Fibroblast of lung (primary cell): Measurements from ENCODE around the gene IRF1. TPM values are rescaled to one million over a fixed set of nuclear protein-coding genes. Genes with fewer than 3 reads are reported as not detected.

Experiments used
- DNase-seq, 2 donors: peaks; one replicate each; pipeline versions ENCODE4 v3.0.0 to v3.0.0-alpha.2; 2010; ENCODE audit warnings: low read depth in 2 of 2
- H2AFZ ChIP-seq: 2 replicates; pipeline ENCODE4 v1.5.1; 2012; ENCODE audit warnings: low read length, control low read depth, inconsistent platforms
- H3K27ac ChIP-seq: 2 replicates; pipeline ENCODE4 v1.5.1; 2011; ENCODE audit warnings: low read length, control low read depth; ENCODE audit not compliant: insufficient read depth
- H3K27me3 ChIP-seq: 2 replicates; pipeline ENCODE4 v1.5.1; 2011; ENCODE audit warnings: mild to moderate bottlenecking, low read length; ENCODE audit not compliant: control insufficient read depth, insufficient read depth
- H3K36me3 ChIP-seq: 2 replicates; pipeline ENCODE4 v1.5.1; 2011; ENCODE audit warnings: low read length; ENCODE audit not compliant: control insufficient read depth, insufficient read depth
- H3K4me1 ChIP-seq: 2 replicates; pipeline ENCODE4 v1.5.1; 2011; ENCODE audit warnings: low read length; ENCODE audit not compliant: control insufficient read depth, insufficient read depth; ENCODE audit errors: extremely low read depth
- H3K4me2 ChIP-seq: 2 replicates; pipeline ENCODE4 v1.5.1; 2011; ENCODE audit warnings: low read length, control low read depth; ENCODE audit not compliant: insufficient read depth; ENCODE audit errors: extremely low read depth
- H3K4me3 ChIP-seq, 4 experiments: fragments of 200-600 bp in 1 of 4; sonication (generic) in 1 of 4; replicated peaks in 1 of 4; 2 replicates each; pipeline ENCODE4 v1.5.1; 2011 to 2016; ENCODE audit warnings: low read length in 4 of 4, low read depth in 3 of 4, mild to moderate bottlenecking in 3 of 4, control low read depth in 2 of 4, inconsistent platforms in 1 of 4, mixed read lengths in 1 of 4; ENCODE audit not compliant: insufficient read depth in 1 of 4; ENCODE audit errors: control extremely low read depth in 1 of 4
- H3K79me2 ChIP-seq: 2 replicates; pipeline ENCODE4 v1.5.1; 2012; ENCODE audit warnings: mild to moderate bottlenecking, low read length, inconsistent platforms; ENCODE audit not compliant: control insufficient read depth, insufficient read depth
- H3K9ac ChIP-seq: 2 replicates; pipeline ENCODE4 v1.5.1; 2011; ENCODE audit warnings: mild to moderate bottlenecking, low read length, control low read depth; ENCODE audit not compliant: insufficient read depth
- H3K9me3 ChIP-seq: 2 replicates; pipeline ENCODE4 v1.5.1; 2012; ENCODE audit warnings: low read depth, low read length; ENCODE audit not compliant: control insufficient read depth, insufficient read depth
- H4K20me1 ChIP-seq: 2 replicates; pipeline ENCODE4 v1.5.1; 2011; ENCODE audit warnings: low read length; ENCODE audit not compliant: control insufficient read depth, insufficient read depth; ENCODE audit errors: extremely low read depth
- EZH2 ChIP-seq: IDR thresholded peaks from 2 replicates; pipeline ENCODE4 v1.5.1; 2012; ENCODE audit warnings: low read length, control low read depth, mild to moderate bottlenecking; ENCODE audit errors: missing control alignments
- polyA plus RNA-seq, 2 donors: library from polyadenylated mRNA; depleted of rRNA in 1 of 2; stranded (reverse) in 1 of 2; unstranded in 1 of 2; fragments of >200 nt; gene quantifications; 2 replicates each; pipeline ENCODE4 v1.2.1, GENCODE V29; 2011 to 2012; ENCODE audit warnings: missing spikeins in 1 of 2
- total RNA-seq: library from RNA; depleted of rRNA; stranded (reverse); fragments of >200 nt; gene quantifications from 2 replicates; pipeline ENCODE4 v1.2.1, GENCODE V29; 2014
- TF ChIP-seq, protein P1 (sequence below), 2 donors: IDR thresholded peaks in 1 of 2; conservative IDR thresholded peaks in 1 of 2; 1 replicate in 1 of 2; 2 replicates in 1 of 2; pipeline ENCODE4 v1.5.1; 2011 to 2012; ENCODE audit warnings: low read length in 2 of 2, control low read depth in 1 of 2, inconsistent platforms in 1 of 2, low read depth in 1 of 2, mild to moderate bottlenecking in 1 of 2

The IRF1 gene
- total and polyA plus RNA-seq, 2 donors (not counting 1 experiment from before 2014, with no cell fraction given): 34.7 to 37.6 TPM

DNA sequence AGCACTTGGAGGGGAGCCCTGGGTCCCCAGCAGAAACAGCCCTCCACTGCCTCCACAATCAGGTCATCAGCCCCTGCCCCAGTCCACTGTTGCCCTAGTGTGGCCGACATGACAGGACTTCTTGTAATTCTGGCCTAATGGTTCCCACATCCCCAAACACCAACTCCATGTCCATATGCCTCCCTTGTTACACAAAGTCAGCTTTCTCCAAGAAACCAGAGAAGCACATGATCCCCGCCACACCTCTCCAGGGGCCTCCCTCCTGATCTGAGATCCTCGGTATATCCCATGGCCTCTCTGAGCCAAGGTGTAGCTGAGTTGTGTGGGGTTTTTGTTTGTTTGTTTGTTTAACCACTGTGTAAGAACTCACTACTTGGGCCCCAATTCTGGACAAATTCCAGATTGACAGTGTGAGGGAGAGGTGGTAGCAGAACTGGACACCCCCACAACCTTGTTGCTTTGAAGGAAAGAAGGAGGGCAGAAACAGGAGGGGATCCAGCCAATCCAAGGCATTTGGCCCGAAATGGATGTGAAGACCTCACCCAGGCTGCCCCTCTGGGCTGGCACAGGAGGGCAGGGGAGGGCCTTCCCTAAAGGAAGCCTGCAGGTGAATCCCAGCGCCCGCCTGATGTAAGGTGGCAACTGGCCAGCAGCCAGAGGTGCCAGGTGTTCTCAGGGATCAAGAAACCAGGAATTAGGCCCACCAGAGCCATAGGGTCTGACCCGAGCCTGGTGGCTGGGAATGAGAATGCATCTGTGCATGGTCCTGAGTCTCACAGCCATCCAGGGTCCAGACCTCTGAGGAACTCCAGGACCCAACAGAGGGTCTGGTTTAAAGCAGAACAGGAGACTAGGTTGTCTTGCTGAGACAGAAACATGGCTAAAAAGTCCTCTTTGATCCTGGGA is 13.4 kb downstream of the IRF1 start:
- TF ChIP-seq, protein P1, sequence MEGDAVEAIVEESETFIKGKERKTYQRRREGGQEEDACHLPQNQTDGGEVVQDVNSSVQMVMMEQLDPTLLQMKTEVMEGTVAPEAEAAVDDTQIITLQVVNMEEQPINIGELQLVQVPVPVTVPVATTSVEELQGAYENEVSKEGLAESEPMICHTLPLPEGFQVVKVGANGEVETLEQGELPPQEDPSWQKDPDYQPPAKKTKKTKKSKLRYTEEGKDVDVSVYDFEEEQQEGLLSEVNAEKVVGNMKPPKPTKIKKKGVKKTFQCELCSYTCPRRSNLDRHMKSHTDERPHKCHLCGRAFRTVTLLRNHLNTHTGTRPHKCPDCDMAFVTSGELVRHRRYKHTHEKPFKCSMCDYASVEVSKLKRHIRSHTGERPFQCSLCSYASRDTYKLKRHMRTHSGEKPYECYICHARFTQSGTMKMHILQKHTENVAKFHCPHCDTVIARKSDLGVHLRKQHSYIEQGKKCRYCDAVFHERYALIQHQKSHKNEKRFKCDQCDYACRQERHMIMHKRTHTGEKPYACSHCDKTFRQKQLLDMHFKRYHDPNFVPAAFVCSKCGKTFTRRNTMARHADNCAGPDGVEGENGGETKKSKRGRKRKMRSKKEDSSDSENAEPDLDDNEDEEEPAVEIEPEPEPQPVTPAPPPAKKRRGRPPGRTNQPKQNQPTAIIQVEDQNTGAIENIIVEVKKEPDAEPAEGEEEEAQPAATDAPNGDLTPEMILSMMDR (conservative IDR thresholded peaks at IDR 0.05 in 1 of 2, IDR thresholded peaks at IDR 0.05 in 1 of 2; ENCODE audit: low read depth in 1 of 2, low read length in 2 of 2): no peak
- TF ChIP-seq EZH2: no peak
- no peak overlapping the region for H3K4me3 ChIP-seq
- H3K27ac ChIP-seq: no peak overlapping the region
- H3K9ac ChIP-seq: no peak overlapping the region
- no peaks in the 10 kb centered on the region for H3K9me3 ChIP-seq
- DNase-seq: no peak
- H3K27me3 ChIP-seq: no peaks in the 10 kb centered on the region
- H4K20me1 ChIP-seq: no peaks in the 10 kb centered on the region
- no peak overlapping the region for H3K4me2 ChIP-seq
- H3K4me1 ChIP-seq: peaks cover 6% of the 10 kb centered on the region
- no peak overlapping the region for H2AFZ ChIP-seq
- no peaks in the 10 kb centered on the region for H3K79me2 ChIP-seq
- H3K36me3 ChIP-seq: peaks cover 1% of the 10 kb centered on the region

DNA sequence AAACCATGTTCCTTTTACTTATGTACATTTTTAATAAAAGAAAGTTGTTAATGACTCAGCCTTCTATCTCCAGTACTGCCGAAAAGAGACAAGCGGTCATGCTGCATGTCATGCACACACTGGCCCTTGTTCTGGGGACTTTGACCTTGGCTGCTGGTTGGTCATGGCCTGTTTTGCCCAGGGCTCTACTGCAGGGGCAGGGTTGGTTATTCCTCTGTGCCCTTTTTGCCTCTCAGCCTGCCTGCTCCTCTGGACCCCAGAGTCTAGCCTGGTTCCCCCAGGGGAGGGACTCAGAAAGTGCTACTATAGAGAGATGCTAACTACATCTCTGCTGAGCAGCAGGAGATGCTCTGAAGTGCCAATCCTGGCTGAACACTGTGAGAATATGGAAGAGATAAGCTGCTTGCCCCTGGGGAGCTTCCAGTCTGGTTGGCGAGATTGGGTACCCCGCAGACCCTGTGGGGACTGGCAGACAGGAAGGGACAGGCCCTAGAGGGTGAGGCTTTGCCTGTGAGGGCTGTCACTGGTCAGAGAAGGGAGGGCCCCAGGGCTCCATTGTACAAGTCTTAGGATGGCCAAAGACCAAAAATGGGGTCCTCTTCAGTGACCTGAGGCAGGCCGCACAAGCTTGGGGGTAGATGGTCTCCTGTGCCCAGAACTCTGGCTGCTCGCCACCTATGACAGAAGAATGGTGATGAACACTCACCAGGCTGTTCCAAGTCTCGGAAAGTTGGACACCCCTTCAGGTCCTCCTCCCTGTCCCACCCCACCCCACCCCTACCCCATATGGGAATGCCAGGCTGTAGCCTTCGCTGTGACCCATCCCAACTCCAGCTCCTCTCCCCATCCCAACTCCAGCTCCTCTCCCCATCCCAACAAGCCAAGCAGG is 14.3 kb downstream of the IRF1 start:
- no peak overlapping the region for H3K4me2 ChIP-seq
- H2AFZ ChIP-seq: no peak overlapping the region
- peaks cover 1% of the 10 kb centered on the region for H3K36me3 ChIP-seq
- H3K27ac ChIP-seq: no peak overlapping the region
- H3K79me2 ChIP-seq: no peaks in the 10 kb centered on the region
- TF ChIP-seq, protein P1 (conservative IDR thresholded peaks at IDR 0.05 in 1 of 2, IDR thresholded peaks at IDR 0.05 in 1 of 2; ENCODE audit: low read depth in 1 of 2, low read length in 2 of 2): no peak
- TF ChIP-seq EZH2: no peak
- no peak for DNase-seq
- no peaks in the 10 kb centered on the region for H3K9me3 ChIP-seq
- no peaks in the 10 kb centered on the region for H3K27me3 ChIP-seq
- no peaks in the 10 kb centered on the region for H4K20me1 ChIP-seq
- H3K9ac ChIP-seq: no peak overlapping the region
- H3K4me3 ChIP-seq: no peak overlapping the region
- peaks cover 6% of the 10 kb centered on the region for H3K4me1 ChIP-seq

DNA sequence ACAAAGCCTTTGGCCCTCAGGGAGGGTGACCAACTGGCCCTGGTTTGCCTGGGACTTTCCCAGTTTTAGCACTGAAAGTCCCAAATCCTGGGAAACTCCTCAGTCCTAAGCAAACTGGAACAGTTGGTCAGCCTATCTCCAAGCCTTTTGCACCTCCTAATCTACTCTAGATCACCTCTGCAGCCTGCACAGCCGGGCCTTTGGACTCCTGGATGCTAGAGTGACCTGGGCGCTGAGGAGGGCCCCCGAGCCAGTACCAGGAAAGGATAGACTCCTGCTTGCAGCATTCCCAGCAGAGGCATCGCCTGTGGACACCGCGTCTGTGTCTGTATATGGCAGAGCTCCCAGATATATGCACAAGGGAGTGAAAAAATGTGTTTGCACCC is 15.1 kb downstream of the IRF1 start:
- Histone ChIP-seq H3K9ac (no peak overlapping the region), H2AFZ (no peak overlapping the region), H3K27ac (no peak overlapping the region), H3K36me3 (peaks cover 1% of the 10 kb centered on the region), H3K4me1 (peaks cover 6% of the 10 kb centered on the region), H3K4me3 (no peak overlapping the region), H3K27me3 (no peaks in the 10 kb centered on the region), H4K20me1 (no peaks in the 10 kb centered on the region), H3K4me2 (no peak overlapping the region), H3K79me2 (no peaks in the 10 kb centered on the region), H3K9me3 (no peaks in the 10 kb centered on the region)
- DNase-seq: no peak
- no peak for TF ChIP-seq EZH2
- TF ChIP-seq, protein P1 (conservative IDR thresholded peaks at IDR 0.05 in 1 of 2, IDR thresholded peaks at IDR 0.05 in 1 of 2; ENCODE audit: low read depth in 1 of 2, low read length in 2 of 2): no peak
